ENCODE data around the gene L3MBTL3.

L3MBTL3 gene

GRCh38 chr6:130018292-130018743 lies at the start of gene L3MBTL3:
Gene L3MBTL3, plus strand, starts transcription at chr6:130018581. Its CDS starts 24,119 bp downstream, at chr6:130042700.
- Histone ChIP-seq H3K27me3 (ENCODE audit: insufficient read depth, low read depth, severe bottlenecking) (no peaks in the 10 kb centered on the region), H3K27ac (peak within 1 kb of the TSS; percentile 46; the same call in 1 of the 2 replicates), H3K9me3 (ENCODE audit: severe bottlenecking) (no peaks in the 10 kb centered on the region), H3K36me3 (peaks cover 2% of the 10 kb centered on the region; the same call in 1 of the 2 replicates), H3K4me3 (ENCODE audit: low read depth, low read length) (peak within 1 kb of the TSS; percentile 95)
- TF ChIP-seq, protein P1, sequence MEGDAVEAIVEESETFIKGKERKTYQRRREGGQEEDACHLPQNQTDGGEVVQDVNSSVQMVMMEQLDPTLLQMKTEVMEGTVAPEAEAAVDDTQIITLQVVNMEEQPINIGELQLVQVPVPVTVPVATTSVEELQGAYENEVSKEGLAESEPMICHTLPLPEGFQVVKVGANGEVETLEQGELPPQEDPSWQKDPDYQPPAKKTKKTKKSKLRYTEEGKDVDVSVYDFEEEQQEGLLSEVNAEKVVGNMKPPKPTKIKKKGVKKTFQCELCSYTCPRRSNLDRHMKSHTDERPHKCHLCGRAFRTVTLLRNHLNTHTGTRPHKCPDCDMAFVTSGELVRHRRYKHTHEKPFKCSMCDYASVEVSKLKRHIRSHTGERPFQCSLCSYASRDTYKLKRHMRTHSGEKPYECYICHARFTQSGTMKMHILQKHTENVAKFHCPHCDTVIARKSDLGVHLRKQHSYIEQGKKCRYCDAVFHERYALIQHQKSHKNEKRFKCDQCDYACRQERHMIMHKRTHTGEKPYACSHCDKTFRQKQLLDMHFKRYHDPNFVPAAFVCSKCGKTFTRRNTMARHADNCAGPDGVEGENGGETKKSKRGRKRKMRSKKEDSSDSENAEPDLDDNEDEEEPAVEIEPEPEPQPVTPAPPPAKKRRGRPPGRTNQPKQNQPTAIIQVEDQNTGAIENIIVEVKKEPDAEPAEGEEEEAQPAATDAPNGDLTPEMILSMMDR (IDR thresholded peaks at IDR 0.05; ENCODE audit: low read depth, low read length), result no peak
- peak; percentile 90 for DNase-seq

DNA sequence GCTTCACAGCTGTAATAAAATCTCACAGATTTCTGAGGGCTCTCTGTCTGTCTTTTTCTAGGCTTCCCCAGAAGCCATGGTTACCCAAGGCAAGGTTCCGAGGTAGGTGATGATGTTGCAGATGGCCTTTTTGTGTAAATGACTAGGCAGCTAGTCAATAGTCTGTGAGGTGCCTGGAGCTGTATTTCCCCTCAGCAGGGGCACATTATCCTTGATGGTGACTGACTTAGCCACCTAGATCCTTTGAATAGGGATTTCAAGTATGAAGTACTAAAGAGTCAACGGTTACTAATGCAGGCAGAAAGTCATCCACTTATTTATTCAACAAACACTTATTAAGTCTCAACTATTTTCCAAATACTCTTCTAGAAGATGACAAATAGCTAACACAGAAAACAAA lies 49.3 kb upstream of the L3MBTL3 start:
- Histone ChIP-seq H3K9me3 (ENCODE audit: severe bottlenecking) (no peaks in the 10 kb centered on the region), H3K27ac (no peak overlapping the region)
- TF ChIP-seq, protein P1 (IDR thresholded peaks at IDR 0.05; ENCODE audit: low read depth, low read length), result no peak

GRCh38 chr6:129976110-129976509 lies 42.3 kb upstream of the L3MBTL3 start:
- H3K4me3 ChIP-seq (ENCODE audit: low read depth, low read length), result no peak overlapping the region
- TF ChIP-seq, protein P1 (IDR thresholded peaks at IDR 0.05; ENCODE audit: low read depth, low read length), result no peak
- no peaks in the 10 kb centered on the region for H3K27me3 ChIP-seq (ENCODE audit: insufficient read depth, low read depth, severe bottlenecking)
- H3K27ac ChIP-seq, result no peak overlapping the region
- H3K36me3 ChIP-seq, result no peaks in the 10 kb centered on the region
- DNase-seq, result no peak
- H3K9me3 ChIP-seq (ENCODE audit: severe bottlenecking), result no peaks in the 10 kb centered on the region

More for the DNA sequence above, 49.3 kb upstream of the L3MBTL3 start:
- no peak for DNase-seq
- no peak overlapping the region for H3K4me3 ChIP-seq (ENCODE audit: low read depth, low read length)
- no peaks in the 10 kb centered on the region for H3K36me3 ChIP-seq
- H3K27me3 ChIP-seq (ENCODE audit: insufficient read depth, low read depth, severe bottlenecking), result no peaks in the 10 kb centered on the region

- Histone ChIP-seq H3K27ac (no peak overlapping the region), H3K36me3 (no peaks in the 10 kb centered on the region), H3K27me3 (ENCODE audit: insufficient read depth, low read depth, severe bottlenecking) (no peaks in the 10 kb centered on the region), H3K9me3 (ENCODE audit: severe bottlenecking) (no peaks in the 10 kb centered on the region), H3K4me3 (ENCODE audit: low read depth, low read length) (no peak overlapping the region)
- TF ChIP-seq, protein P1 (IDR thresholded peaks at IDR 0.05; ENCODE audit: low read depth, low read length), result no peak
- no peak for DNase-seq
These were observed 40.0 kb upstream of the L3MBTL3 start for GRCh38 chr6:129978148-129978916.

GRCh38 chr6:129980821-129981220 lies 37.6 kb upstream of the L3MBTL3 start:
- H3K36me3 ChIP-seq, result no peaks in the 10 kb centered on the region
- no peak overlapping the region for H3K27ac ChIP-seq
- DNase-seq, result no peak
- no peak overlapping the region for H3K4me3 ChIP-seq (ENCODE audit: low read depth, low read length)
- no peaks in the 10 kb centered on the region for H3K27me3 ChIP-seq (ENCODE audit: insufficient read depth, low read depth, severe bottlenecking)
- no peaks in the 10 kb centered on the region for H3K9me3 ChIP-seq (ENCODE audit: severe bottlenecking)
- TF ChIP-seq, protein P1 (IDR thresholded peaks at IDR 0.05; ENCODE audit: low read depth, low read length), result no peak
